GM10847 (cell line): ENCODE measurements around the gene HMG20B.

Source experiments
- POLR2A ChIP-seq: IDR thresholded peaks from 2 replicates; pipeline ENCODE4 v1.6.1; 2011; ENCODE audit not compliant: insufficient read length; ENCODE audit errors: extremely low read depth

The HMG20B gene

DNA sequence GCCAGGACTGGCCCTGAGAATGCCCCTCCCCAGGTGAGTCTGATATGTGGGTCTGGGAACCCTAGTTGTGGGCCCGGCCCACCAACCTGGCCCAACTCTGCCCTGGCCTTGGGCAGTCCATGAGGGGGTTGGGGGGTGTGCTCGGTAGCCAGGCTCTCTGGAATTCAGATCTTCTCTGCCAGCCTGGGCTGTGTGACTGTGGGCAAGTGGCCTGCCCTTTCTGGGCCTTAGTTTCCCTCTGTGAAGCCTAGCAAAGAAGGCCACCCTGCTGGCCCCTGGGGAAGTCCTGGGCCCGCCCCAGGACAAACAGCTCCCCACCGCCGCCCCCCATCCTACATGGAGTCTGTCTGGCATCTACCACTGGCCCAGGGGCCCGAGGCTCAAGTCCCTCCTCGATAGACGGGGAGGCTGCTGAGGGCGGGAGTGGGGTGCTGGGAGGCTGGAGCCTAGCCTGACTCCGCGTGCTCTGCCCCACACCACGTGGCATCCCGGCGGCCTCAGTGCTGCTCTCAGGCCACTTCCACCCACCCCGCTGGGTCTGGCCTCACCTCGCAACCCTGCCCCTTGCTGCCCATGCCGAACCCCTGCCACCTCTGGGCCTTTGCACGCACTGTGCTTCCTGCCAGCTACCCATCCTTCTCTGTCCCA, 42.2 kb downstream of the HMG20B start:
- no peak for TF ChIP-seq POLR2A

- no peak for TF ChIP-seq POLR2A
These were observed 42.9 kb downstream of the HMG20B start for GRCh38 chr19:3615524-3616135.

GRCh38 chr19:3617463-3617862, 44.7 kb downstream of the HMG20B start:
- no peak for TF ChIP-seq POLR2A

GRCh38 chr19:3618144-3618810, 45.5 kb downstream of the HMG20B start:
- no peak for TF ChIP-seq POLR2A

DNA sequence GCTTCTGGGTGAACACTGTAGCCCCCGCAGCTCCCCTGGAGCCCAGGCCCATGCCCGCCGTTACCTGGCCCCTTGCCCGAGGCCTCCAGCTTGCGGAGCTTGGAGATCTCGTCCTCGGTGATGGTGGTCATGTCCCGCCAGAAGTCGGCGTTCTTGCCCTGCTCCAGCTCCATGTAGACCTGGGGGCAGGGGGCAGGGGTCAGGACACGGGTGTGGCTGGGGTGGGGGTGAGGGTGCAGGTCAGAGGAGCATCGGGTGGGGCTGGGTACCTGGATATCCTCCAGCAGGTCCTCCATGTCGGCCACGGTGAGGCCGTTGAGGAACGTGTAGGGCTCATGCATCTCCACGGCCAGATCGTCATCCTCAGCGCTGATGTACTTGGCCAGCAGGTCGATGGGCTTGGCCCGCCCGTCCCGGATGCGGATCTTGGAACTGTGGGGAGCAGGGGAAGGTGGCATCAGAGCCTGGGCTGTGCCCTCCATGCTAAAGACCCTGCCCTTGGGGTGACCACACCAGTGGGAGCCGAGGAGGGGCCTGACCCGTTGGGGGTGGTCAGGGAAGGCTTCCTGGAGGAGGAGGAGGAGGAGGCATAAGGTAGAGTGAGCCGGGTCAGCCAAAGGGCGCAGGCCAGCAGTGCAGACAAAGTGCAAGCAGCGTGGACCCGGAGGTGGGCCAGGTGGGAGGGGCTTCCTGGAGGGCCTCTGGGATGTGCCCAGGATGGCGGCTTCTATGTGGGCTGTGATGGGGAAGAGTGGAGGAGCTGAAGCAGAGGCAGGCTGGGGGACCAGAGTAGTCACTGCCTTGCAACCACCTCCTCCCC, 46.3 kb downstream of the HMG20B start:
- TF ChIP-seq POLR2A, result no peak

DNA sequence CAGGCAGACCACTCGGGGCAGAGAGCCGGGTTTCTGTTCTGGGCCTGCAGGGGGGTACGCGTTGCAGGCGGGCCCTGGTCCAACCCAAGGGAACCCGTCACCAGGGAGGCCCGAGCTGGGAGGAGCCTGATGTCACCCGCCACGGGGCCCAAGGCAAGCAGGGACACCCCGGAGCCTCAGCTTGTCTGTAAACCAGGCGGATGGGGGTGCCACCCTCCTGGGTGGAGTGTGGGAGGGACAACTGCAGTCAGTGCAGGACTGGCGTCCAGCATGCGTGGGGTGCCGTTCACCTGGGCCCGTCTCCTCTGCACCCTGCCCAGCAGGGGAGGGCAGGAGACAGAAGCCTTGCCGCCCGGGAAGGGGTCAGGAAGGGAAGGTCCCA, 46.9 kb downstream of the HMG20B start:
- TF ChIP-seq POLR2A, result no peak

DNA sequence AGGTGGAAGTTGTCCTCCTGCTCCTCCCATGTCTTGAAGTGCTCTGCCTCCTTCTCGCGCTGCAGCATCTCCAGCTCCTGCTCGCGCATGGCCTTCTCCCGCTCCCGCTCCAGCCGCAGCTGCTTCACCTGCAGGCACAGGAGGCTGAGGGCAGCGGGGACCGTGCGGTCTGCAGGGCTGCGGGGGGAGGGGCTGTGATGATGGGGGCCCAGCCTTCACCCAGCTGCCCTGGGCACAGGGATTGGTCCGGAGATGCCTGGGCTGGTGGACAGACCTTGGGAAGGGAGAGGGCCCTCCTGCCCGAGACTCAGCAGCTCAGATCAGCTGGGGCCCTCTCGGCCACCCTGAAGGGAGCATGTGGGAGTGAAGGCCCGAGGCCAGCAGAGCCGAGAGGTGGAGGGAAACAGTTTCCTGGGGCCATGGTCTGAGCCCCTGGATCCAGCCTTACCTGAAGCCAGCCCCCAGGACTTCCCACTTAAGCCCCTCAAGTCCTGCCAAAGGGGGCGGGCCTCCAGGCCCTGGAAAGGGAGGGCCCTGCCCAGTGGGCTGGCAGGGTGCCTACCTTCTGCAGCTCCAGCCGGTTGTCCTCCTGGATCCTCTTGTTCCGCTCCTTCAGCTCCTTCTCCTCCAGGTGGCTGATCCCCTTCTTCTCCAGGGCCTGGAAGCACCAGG, 47.5 kb downstream of the HMG20B start:
- no peak for TF ChIP-seq POLR2A

GRCh38 chr19:3620817-3621547, 48.2 kb downstream of the HMG20B start:
- no peak for TF ChIP-seq POLR2A

DNA sequence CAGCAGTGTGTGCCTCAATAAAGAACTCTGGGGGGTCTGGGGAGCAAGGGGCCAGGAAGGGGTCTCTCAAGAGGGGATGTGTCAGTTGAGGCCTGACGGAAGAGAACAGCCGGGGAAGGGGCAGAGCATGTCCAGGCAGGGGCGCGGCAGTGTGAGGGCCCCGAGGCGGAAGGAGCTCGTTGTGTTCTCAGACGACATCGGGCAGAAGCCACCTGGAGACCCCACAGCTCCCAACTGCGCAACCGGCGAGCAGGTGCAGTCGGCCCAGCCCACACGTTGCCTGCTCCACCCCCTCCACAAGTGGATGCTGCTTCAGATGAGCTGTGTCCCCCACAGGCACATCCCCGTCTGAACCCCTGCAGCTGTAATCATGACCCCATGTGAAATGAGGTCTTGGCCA, 48.9 kb downstream of the HMG20B start:
- TF ChIP-seq POLR2A, result no peak

- TF ChIP-seq POLR2A, result no peak
These were observed 49.5 kb downstream of the HMG20B start for GRCh38 chr19:3622224-3622623.

DNA sequence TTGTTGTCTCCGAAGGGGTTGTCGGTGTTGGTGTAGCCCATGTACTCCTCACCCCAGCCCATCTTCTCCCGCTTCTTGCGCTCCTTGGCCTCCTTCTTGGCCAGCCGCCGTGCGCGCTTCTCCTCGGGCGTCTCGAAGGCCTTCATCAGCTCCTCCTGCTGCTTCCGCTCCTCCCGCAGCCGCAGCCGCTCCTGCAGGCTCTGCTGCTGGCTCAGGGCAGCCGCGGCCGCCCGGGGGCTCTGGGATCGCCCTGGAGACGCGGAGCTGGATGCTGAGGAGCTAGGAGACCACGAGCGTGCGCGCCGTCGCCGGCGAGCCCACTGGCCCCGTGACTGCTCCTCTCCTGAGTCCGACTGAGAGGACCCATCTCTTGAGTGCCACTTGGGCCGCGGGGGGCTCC, 51.0 kb downstream of the HMG20B start:
- TF ChIP-seq POLR2A, result no peak

DNA sequence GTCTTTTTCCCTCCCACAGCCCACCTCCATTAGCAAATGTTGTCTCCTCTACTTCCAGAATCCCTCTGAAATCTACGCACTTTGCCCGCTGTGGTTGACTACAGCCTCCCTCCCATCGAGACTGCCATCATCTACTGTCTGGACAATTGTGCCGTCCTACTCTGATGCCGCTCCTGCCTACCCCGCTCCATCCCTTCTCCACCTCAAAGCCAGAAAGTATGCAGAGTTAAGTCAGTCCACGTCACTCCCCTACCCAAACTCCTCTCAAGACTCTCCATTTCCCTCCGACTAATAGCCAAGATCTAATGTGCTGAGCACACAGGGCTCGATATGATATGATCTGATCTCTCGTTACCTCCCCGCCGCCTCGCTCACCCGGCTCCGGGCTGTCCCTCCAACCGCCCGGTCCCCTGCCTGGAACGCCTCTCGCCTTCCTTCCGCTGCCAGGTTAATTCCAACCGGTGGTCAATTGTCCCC, 53.3 kb downstream of the HMG20B start:
- TF ChIP-seq POLR2A, result no peak

GRCh38 chr19:3626473-3627350, 54.0 kb downstream of the HMG20B start, which contains the start of gene CACTIN:
Gene CACTIN (minus strand): TSS chr19:3626790. CDS start chr19:3626762, 28 bp downstream.
- peak; percentile 96 for TF ChIP-seq POLR2A
